ENCODE results near the gene MAG. TPM values are rescaled to one million over a fixed set of nuclear protein-coding genes. Genes with fewer than 3 reads are reported as not detected.

MAG gene
- total and polyA plus RNA-seq, 3 donors from 2014 or later, result 5.4 to 18.4 (median 10.8) TPM

DNA sequence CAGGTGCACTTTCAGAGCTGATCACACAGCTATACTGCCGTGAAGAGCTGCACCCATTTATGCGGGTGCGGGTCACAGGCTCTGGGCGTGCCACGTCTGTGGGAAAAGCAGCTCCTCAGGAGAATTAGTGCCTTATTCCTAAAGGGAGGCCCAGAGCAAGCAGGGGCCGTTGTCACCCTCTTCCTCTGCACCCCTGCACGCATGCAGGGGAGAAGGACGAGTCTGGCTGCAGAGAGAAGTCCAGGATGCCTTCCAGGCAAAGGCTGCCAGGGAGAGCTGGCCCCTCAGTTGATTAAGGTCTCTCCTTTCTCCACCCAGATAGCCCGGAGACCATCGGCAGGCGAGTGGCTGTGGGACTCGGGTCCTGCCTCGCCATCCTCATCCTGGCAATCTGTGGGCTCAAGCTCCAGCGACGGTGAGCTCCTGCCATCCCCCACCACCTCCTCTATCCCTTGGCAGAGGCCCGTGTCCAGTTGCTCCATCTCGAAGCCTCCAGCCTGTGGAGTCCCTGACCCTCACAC lies 52.6 kb downstream of the MAG start:
- H3K27ac ChIP-seq, result no peak overlapping the region
- H3K4me1 ChIP-seq, result peaks cover 5% of the 10 kb centered on the region
- intact Hi-C loops (cut with DNase I; ENCODE audit: low total_unique reads), result no loop called here
- 86 to 89% methylated on average over 15 to 17 of the region's 17 CpGs for WGBS, 2 donors
- no peak for TF ChIP-seq POLR2A (IDR thresholded peaks at IDR 0.05)
- TF ChIP-seq, protein P1, sequence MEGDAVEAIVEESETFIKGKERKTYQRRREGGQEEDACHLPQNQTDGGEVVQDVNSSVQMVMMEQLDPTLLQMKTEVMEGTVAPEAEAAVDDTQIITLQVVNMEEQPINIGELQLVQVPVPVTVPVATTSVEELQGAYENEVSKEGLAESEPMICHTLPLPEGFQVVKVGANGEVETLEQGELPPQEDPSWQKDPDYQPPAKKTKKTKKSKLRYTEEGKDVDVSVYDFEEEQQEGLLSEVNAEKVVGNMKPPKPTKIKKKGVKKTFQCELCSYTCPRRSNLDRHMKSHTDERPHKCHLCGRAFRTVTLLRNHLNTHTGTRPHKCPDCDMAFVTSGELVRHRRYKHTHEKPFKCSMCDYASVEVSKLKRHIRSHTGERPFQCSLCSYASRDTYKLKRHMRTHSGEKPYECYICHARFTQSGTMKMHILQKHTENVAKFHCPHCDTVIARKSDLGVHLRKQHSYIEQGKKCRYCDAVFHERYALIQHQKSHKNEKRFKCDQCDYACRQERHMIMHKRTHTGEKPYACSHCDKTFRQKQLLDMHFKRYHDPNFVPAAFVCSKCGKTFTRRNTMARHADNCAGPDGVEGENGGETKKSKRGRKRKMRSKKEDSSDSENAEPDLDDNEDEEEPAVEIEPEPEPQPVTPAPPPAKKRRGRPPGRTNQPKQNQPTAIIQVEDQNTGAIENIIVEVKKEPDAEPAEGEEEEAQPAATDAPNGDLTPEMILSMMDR (IDR thresholded peaks at IDR 0.05), result no peak
- no peak overlapping the region for H3K4me3 ChIP-seq
- peak; percentile 3 for DNase-seq
- no peaks in the 10 kb centered on the region for H3K27me3 ChIP-seq
- H3K9me3 ChIP-seq, result no peaks in the 10 kb centered on the region
- no peaks in the 10 kb centered on the region for H3K36me3 ChIP-seq (ENCODE audit: low read depth, missing control alignments)

DNA sequence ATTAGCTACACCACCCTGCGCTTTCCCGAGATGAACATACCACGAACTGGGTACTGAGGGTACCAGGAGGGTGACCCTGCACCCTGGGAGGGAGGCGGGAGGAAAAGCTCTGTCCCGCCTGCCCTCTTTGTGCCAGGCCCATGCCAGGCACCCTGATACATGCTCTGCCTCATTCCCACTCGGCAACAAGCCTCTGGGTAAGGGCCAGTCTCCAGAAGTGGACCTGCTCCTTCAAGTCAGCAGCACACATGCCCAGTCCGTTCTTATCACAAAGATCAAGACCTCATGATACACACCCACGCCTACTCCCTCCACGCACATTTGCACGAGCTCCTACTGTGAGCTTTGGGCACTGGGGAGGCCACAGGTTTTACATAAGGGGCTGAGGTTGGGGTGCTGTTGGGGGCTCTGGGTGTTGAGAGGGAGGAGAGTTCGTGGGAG lies 53.7 kb downstream of the MAG start:
- TF ChIP-seq POLR2A (IDR thresholded peaks at IDR 0.05), result no peak
- TF ChIP-seq, protein P1 (IDR thresholded peaks at IDR 0.05), result no peak
- no peak overlapping the region for H3K27ac ChIP-seq
- H3K4me1 ChIP-seq, result peaks cover 5% of the 10 kb centered on the region
- DNase-seq, result peak; percentile 4
- WGBS, 2 donors, result 84 to 86% methylated on average over 7 to 11 of the region's 11 CpGs
- intact Hi-C loops (cut with DNase I; ENCODE audit: low total_unique reads), result no loop called here
- H3K4me3 ChIP-seq, result no peak overlapping the region
- no peaks in the 10 kb centered on the region for H3K27me3 ChIP-seq
- H3K9me3 ChIP-seq, result no peaks in the 10 kb centered on the region
- no peaks in the 10 kb centered on the region for H3K36me3 ChIP-seq (ENCODE audit: low read depth, missing control alignments)

DNA sequence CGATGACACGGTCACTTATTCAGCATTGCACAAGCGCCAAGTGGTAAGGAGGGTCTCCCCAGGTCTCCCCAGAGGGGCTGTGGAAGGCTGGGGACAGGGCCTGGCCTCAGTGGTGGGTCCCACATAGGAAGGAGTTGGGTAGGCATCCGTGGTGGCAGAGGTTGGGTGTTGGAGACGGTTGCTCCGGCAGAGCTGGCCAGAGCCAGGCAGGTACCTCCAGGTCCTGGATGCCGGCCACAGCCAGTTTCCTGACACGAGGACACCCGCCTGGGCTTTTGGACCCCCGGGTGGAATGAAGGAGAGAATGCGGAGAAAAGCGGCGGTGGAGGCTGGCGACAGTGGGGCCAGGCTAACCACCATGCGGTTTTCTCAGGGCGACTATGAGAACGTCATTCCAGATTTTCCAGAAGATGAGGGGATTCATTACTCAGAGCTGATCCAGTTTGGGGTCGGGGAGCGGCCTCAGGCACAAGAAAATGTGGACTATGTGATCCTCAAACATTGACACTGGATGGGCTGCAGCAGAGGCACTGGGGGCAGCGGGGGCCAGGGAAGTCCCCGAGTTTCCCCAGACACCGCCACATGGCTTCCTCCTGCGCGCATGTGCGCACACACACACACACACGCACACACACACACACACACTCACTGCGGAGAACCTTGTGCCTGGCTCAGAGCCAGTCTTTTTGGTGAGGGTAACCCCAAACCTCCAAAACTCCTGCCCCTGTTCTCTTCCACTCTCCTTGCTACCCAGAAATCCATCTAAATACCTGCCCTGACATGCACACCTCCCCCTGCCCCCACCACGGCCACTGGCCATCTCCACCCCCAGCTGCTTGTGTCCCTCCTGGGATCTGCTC lies 54.5 kb downstream of the MAG start:
- Histone ChIP-seq H3K4me3 (no peak overlapping the region), H3K4me1 (peaks cover 5% of the 10 kb centered on the region), H3K27me3 (no peaks in the 10 kb centered on the region), H3K27ac (no peak overlapping the region), H3K9me3 (no peaks in the 10 kb centered on the region), H3K36me3 (ENCODE audit: low read depth, missing control alignments) (no peaks in the 10 kb centered on the region)
- 82 to 84% methylated on average over 27 to 28 of the region's 28 CpGs for WGBS, 2 donors
- TF ChIP-seq POLR2A (IDR thresholded peaks at IDR 0.05), result no peak
- TF ChIP-seq, protein P1 (IDR thresholded peaks at IDR 0.05), result no peak
- DNase-seq, result no peak
- intact Hi-C loops (cut with DNase I; ENCODE audit: low total_unique reads), result no loop called here

DNA sequence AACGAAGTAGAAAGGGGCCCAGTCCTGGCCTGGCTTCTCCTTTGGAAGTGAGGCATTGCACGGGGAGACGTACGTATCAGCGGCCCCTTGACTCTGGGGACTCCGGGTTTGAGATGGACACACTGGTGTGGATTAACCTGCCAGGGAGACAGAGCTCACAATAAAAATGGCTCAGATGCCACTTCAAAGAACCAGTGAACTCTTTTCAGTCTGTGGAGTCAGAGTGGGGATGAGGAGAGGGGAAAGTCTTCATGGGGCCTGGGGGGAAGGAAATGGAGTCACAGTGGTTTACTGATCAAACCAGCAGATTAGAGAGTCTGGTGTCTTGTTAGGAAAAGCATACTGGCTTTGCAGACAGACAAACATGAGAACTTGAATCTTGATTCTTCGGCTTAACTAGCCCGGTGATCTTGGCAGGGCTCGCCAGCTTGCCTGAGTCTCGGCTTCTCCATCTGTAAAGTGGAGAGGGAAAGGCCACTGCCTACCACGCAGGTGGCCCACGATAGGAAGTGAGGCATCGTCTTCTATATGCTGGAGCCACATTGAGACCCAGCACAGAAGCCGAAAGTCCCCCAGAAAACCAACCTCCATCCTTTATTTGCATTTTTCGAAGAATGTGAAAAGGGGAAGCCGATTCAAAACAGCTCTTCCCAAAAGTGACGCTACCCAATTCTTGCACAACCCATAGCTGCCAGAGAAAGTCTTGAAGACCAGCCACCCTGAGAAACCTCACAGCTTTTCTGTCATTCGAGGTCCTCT lies 55.4 kb downstream of the MAG start, which contains the start of gene FFAR1:
TSS of gene FFAR1 (plus strand) at position 732 of the 759 bp plus-strand sequence. CDS start 3,650 bp downstream, outside the sequence.
- 78 to 89% methylated on average over 17 to 18 of the region's 18 CpGs for WGBS, 2 donors
- Histone ChIP-seq H3K9me3 (no peaks in the 10 kb centered on the region), H3K4me1 (peaks cover 5% of the 10 kb centered on the region), H3K4me3 (no peak within 1 kb of the TSS), H3K27me3 (no peaks in the 10 kb centered on the region), H3K27ac (no peak within 1 kb of the TSS), H3K36me3 (ENCODE audit: low read depth, missing control alignments) (no peaks in the 10 kb centered on the region)
- no peak for DNase-seq
- intact Hi-C loops (cut with DNase I; ENCODE audit: low total_unique reads), result no loop called here
- TF ChIP-seq, protein P1 (IDR thresholded peaks at IDR 0.05), result no peak
- no peak for TF ChIP-seq POLR2A (IDR thresholded peaks at IDR 0.05)
